Karpas-422 (cell line): ENCODE data around the gene CHEK1. TPM values are rescaled to one million over a fixed set of nuclear protein-coding genes. Genes with fewer than 3 reads are reported as not detected.

Experiments used
- DNase-seq: peaks from one replicate; pipeline ENCODE4 v3.0.0-alpha.2; 2015
- H2AFZ ChIP-seq: fragments of 200-600 bp; sonication (generic); 2 replicates; pipeline ENCODE4 v1.6.1; 2014; ENCODE audit warnings: antibody characterized with exemption, low read length, mixed read lengths
- H3K27ac ChIP-seq: fragments of 200-600 bp; sonication (generic); 2 replicates; pipeline ENCODE4 v1.5.1; 2014; ENCODE audit warnings: mild to moderate bottlenecking, low read length, moderate library complexity
- H3K27me3 ChIP-seq: fragments of 200-600 bp; sonication (generic); 2 replicates; pipeline ENCODE4 v1.6.1; 2014; ENCODE audit warnings: low read length, mixed read lengths
- H3K36me3 ChIP-seq: fragments of 200-600 bp; sonication (generic); 2 replicates; pipeline ENCODE4 v1.6.1; 2014; ENCODE audit warnings: low read length, mixed read lengths; ENCODE audit not compliant: insufficient read depth
- H3K4me1 ChIP-seq: fragments of 200-600 bp; sonication (generic); 2 replicates; pipeline ENCODE4 v1.6.1; 2014; ENCODE audit warnings: mild to moderate bottlenecking, low read length, mixed read lengths
- H3K4me2 ChIP-seq: fragments of 200-600 bp; sonication (generic); 2 replicates; pipeline ENCODE4 v1.6.1; 2014; ENCODE audit warnings: low read length, low read depth, mild to moderate bottlenecking; ENCODE audit not compliant: poor library complexity, severe bottlenecking
- H3K4me3 ChIP-seq: fragments of 200-600 bp; sonication (generic); 2 replicates; pipeline ENCODE4 v1.5.1; 2014; ENCODE audit warnings: mild to moderate bottlenecking, antibody characterized with exemption, low read length, mixed read lengths
- H3K79me2 ChIP-seq: fragments of 200-600 bp; sonication (generic); 2 replicates; pipeline ENCODE4 v1.6.1; 2014; ENCODE audit warnings: mild to moderate bottlenecking, low read length, mixed read lengths
- H3K9ac ChIP-seq: fragments of 200-600 bp; sonication (generic); 2 replicates; pipeline ENCODE4 v1.6.0; 2014; ENCODE audit warnings: low read length
- H3K9me2 ChIP-seq: fragments of 200-600 bp; sonication (generic), shearing (Covaris generic); replicated peaks from 2 replicates; pipeline ENCODE4 v1.6.0; 2014; ENCODE audit warnings: mild to moderate bottlenecking, low read length, moderate library complexity; ENCODE audit not compliant: insufficient read depth
- H3K9me3 ChIP-seq: fragments of 300-700, 200-600 bp; sonication (generic); 2 replicates; pipeline ENCODE4 v1.6.1; 2014; ENCODE audit warnings: low read length, mixed read lengths
- H4K20me1 ChIP-seq: fragments of 200-600 bp; sonication (generic); 2 replicates; pipeline ENCODE4 v1.6.1; 2014; ENCODE audit warnings: mild to moderate bottlenecking, antibody characterized with exemption, low read length, low read depth; ENCODE audit not compliant: insufficient read depth
- total RNA-seq: library from RNA; depleted of rRNA; stranded (reverse); fragments of >200 nt; shearing (Covaris generic); gene quantifications from 2 replicates; pipeline ENCODE4 v1.2.3, GENCODE V29; 2014; ENCODE audit warnings: low replicate concordance

CHEK1 gene
- total RNA-seq, 1 experiment from 2014 or later = 16.5 TPM

DNA sequence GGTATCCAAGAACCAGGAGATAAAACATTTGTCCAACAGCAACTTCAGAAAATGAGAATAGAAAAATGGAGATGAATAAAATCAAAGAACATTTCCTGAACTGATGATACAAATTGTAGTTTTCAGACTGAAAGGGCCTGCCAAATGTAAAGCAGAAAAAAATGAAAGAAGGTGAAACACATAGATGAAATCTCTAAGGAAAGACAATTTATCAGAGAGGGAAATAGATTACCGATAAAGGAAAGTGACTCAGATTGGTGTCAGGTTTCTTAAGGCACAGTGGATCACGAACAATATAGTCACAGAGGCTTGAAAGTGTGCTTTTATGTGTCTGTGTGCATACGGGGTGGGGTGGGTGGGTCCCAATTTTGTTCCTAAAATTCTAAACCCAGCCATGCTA lies 36.5 kb upstream of the CHEK1 start:
- no peak overlapping the region for H2AFZ ChIP-seq
- no peaks in the 10 kb centered on the region for H3K27me3 ChIP-seq
- H3K4me1 ChIP-seq = peaks cover 16% of the 10 kb centered on the region
- peaks cover 12% of the 10 kb centered on the region for H3K79me2 ChIP-seq
- no peak for DNase-seq
- H3K27ac ChIP-seq = no peak overlapping the region
- no peaks in the 10 kb centered on the region for H3K9me3 ChIP-seq
- no peak overlapping the region for H3K4me3 ChIP-seq
- no peak overlapping the region for H3K4me2 ChIP-seq
- H3K36me3 ChIP-seq = no peaks in the 10 kb centered on the region
- no peaks in the 10 kb centered on the region for H4K20me1 ChIP-seq
- H3K9me2 ChIP-seq = no peaks in the 10 kb centered on the region
- no peak overlapping the region for H3K9ac ChIP-seq

GRCh38 chr11:125591649-125592304 lies 33.2 kb upstream of the CHEK1 start:
- Histone ChIP-seq H4K20me1 (no peaks in the 10 kb centered on the region), H2AFZ (0 out of 2 replicates have a peak overlapping the region, but pooled peaks have one; percentile 60)
- peak; percentile 54 for DNase-seq

GRCh38 chr11:125592305-125593113 lies 32.5 kb upstream of the CHEK1 start, which contains the start of gene STT3A:
STT3A (plus strand) TSS chr11:125592852; CDS start chr11:125595916, 3,064 bp downstream.
- no peaks in the 10 kb centered on the region for H3K9me3 ChIP-seq
- H3K9ac ChIP-seq = peak within 1 kb of the TSS; percentile 88
- H3K79me2 ChIP-seq = peaks cover 49% of the 10 kb centered on the region
- H3K36me3 ChIP-seq = peaks cover 6% of the 10 kb centered on the region; the same call in 1 of the 2 replicates
- peak within 1 kb of the TSS; percentile 84 for H3K4me2 ChIP-seq
- H3K27ac ChIP-seq = peak within 1 kb of the TSS; percentile 40; the same call in 1 of the 2 replicates
- H4K20me1 ChIP-seq = no peaks in the 10 kb centered on the region
- H3K9me2 ChIP-seq = no peaks in the 10 kb centered on the region
- peak within 1 kb of the TSS; percentile 87 for H3K4me3 ChIP-seq
- peaks cover 31% of the 10 kb centered on the region for H3K4me1 ChIP-seq
- DNase-seq = peak; percentile 97
- 0 out of 2 replicates have a peak within 1 kb of the TSS, but pooled peaks have one; percentile 60 for H2AFZ ChIP-seq
- no peaks in the 10 kb centered on the region for H3K27me3 ChIP-seq

More at GRCh38 chr11:125591649-125592304, 33.2 kb upstream of the CHEK1 start:
- Histone ChIP-seq H3K27ac (0 out of 2 replicates have a peak overlapping the region, but pooled peaks have one; percentile 40), H3K27me3 (no peaks in the 10 kb centered on the region), H3K9ac (peak overlapping the region; percentile 87), H3K4me1 (peaks cover 31% of the 10 kb centered on the region), H3K4me2 (peak overlapping the region; percentile 84), H3K9me2 (no peaks in the 10 kb centered on the region), H3K79me2 (peaks cover 44% of the 10 kb centered on the region), H3K9me3 (no peaks in the 10 kb centered on the region), H3K36me3 (peaks cover 6% of the 10 kb centered on the region; the same call in 1 of the 2 replicates), H3K4me3 (peak overlapping the region; percentile 82)

GRCh38 chr11:125593114-125593820 lies 31.7 kb upstream of the CHEK1 start:
- Histone ChIP-seq H3K4me1 (peaks cover 27% of the 10 kb centered on the region), H3K36me3 (peaks cover 6% of the 10 kb centered on the region; the same call in 1 of the 2 replicates), H3K79me2 (peaks cover 51% of the 10 kb centered on the region), H3K4me3 (peak overlapping the region; percentile 87), H3K9me2 (no peaks in the 10 kb centered on the region), H3K27me3 (no peaks in the 10 kb centered on the region), H3K9ac (peak overlapping the region; percentile 88), H3K4me2 (peak overlapping the region; percentile 68), H3K27ac (peak overlapping the region; percentile 36; the same call in 1 of the 2 replicates), H3K9me3 (no peaks in the 10 kb centered on the region), H4K20me1 (no peaks in the 10 kb centered on the region), H2AFZ (no peak overlapping the region)
- DNase-seq = no peak

GRCh38 chr11:125594958-125595357 lies 30.0 kb upstream of the CHEK1 start:
- Histone ChIP-seq H3K79me2 (peaks cover 51% of the 10 kb centered on the region), H3K36me3 (peaks cover 6% of the 10 kb centered on the region), H3K27ac (no peak overlapping the region), H3K9me2 (no peaks in the 10 kb centered on the region), H3K4me2 (no peak overlapping the region), H3K4me1 (peaks cover 20% of the 10 kb centered on the region), H4K20me1 (no peaks in the 10 kb centered on the region), H2AFZ (no peak overlapping the region), H3K4me3 (0 out of 2 replicates have a peak overlapping the region, but pooled peaks have one; percentile 30), H3K27me3 (no peaks in the 10 kb centered on the region), H3K9me3 (no peaks in the 10 kb centered on the region), H3K9ac (peak overlapping the region; percentile 24; the same call in 1 of the 2 replicates)
- no peak for DNase-seq

- DNase-seq = no peak
- H4K20me1 ChIP-seq = no peaks in the 10 kb centered on the region
- H3K9me2 ChIP-seq = no peaks in the 10 kb centered on the region
- no peaks in the 10 kb centered on the region for H3K9me3 ChIP-seq
- H3K27me3 ChIP-seq = no peaks in the 10 kb centered on the region
- peaks cover 18% of the 10 kb centered on the region for H3K79me2 ChIP-seq
- no peak overlapping the region for H3K27ac ChIP-seq
- H3K4me2 ChIP-seq = no peak overlapping the region
- H3K36me3 ChIP-seq = peaks cover 25% of the 10 kb centered on the region
- no peak overlapping the region for H2AFZ ChIP-seq
- H3K4me3 ChIP-seq = no peak overlapping the region
- H3K9ac ChIP-seq = no peak overlapping the region
- H3K4me1 ChIP-seq = no peaks in the 10 kb centered on the region
These were observed 24.3 kb upstream of the CHEK1 start for GRCh38 chr11:125600663-125601062.

GRCh38 chr11:125603207-125603606 lies 21.8 kb upstream of the CHEK1 start:
- Histone ChIP-seq H3K4me2 (no peak overlapping the region), H4K20me1 (no peaks in the 10 kb centered on the region), H2AFZ (no peak overlapping the region), H3K27ac (no peak overlapping the region), H3K4me1 (no peaks in the 10 kb centered on the region), H3K9me2 (no peaks in the 10 kb centered on the region), H3K9ac (no peak overlapping the region), H3K79me2 (no peaks in the 10 kb centered on the region), H3K4me3 (no peak overlapping the region), H3K36me3 (peaks cover 25% of the 10 kb centered on the region), H3K27me3 (no peaks in the 10 kb centered on the region), H3K9me3 (no peaks in the 10 kb centered on the region)
- no peak for DNase-seq
